ENCODE measurements around the gene TUBGCP2. TPM values are rescaled to one million over a fixed set of nuclear protein-coding genes. Genes with fewer than 3 reads are reported as not detected.

TUBGCP2 gene
- polyA plus RNA-seq, 1 donor (not counting 4 experiments of a cell fraction or from before 2014, with no cell fraction given): 55.8 TPM

GRCh38 chr10:133302230-133302629 is 6.4 kb downstream of the TUBGCP2 start:
- DNase-seq (ENCODE audit: low read depth, low spot score) (no peak), FAIRE-seq (no peak)
- H3K79me2 ChIP-seq (ENCODE audit: control insufficient read depth, insufficient read depth, low read length): peaks cover 46% of the 10 kb centered on the region
- TF ChIP-seq CTCF (optimal IDR thresholded peaks at IDR 0.05 in 1 of 3, IDR thresholded peaks at IDR 0.05 in 1 of 3, conservative IDR thresholded peaks at IDR 0.05 in 1 of 3; ENCODE audit: extremely low read depth in 1 of 3, insufficient read depth in 2 of 3, low read length in 3 of 3) (no peak), EZH2 (IDR thresholded peaks at IDR 0.05; ENCODE audit: low read length) (no peak)
- peaks cover 3% of the 10 kb centered on the region for H4K20me1 ChIP-seq (ENCODE audit: control insufficient read depth, extremely low read depth, insufficient read depth, low read length)
- no peak overlapping the region for H3K9ac ChIP-seq (ENCODE audit: control insufficient read depth, extremely low read depth, insufficient read depth, low read length)
- peaks cover 3% of the 10 kb centered on the region for H3K4me1 ChIP-seq (ENCODE audit: control insufficient read depth, extremely low read depth, insufficient read depth, low read length)
- no peak overlapping the region for H2AFZ ChIP-seq (ENCODE audit: control insufficient read depth, low read length)
- peaks cover 28 to 30% of the 10 kb centered on the region in 2 experiments for H3K36me3 ChIP-seq (ENCODE audit: control insufficient read depth in 2 of 2, extremely low read depth in 1 of 2, insufficient read depth in 2 of 2, low read length in 2 of 2)
- dilution Hi-C loops (cut with MboI; ENCODE audit: extremely low pct_ligation_motif_present, low sequenced_read_pairs): no loop called here
- H3K9me3 ChIP-seq (ENCODE audit: control insufficient read depth, low read depth, low read length): no peaks in the 10 kb centered on the region
- no peak overlapping the region for H3K27ac ChIP-seq (ENCODE audit: control insufficient read depth, insufficient read depth, low read length)
- no peak overlapping the region for H3K4me3 ChIP-seq (ENCODE audit: control insufficient read depth in 2 of 3, extremely low read depth in 1 of 3, insufficient read depth in 2 of 3, low read depth in 1 of 3, low read length in 3 of 3)
- no peak overlapping the region for H3K4me2 ChIP-seq (ENCODE audit: control insufficient read depth, extremely low read depth, insufficient read depth, low read depth, low read length)
- no peaks in the 10 kb centered on the region for H3K27me3 ChIP-seq (ENCODE audit: control insufficient read depth, extremely low read depth, insufficient read depth, low read length)
- H3K9me1 ChIP-seq (ENCODE audit: control insufficient read depth, extremely low read depth, insufficient read depth, low read length): peaks cover 2% of the 10 kb centered on the region

- peaks cover 30 to 34% of the 10 kb centered on the region in 2 experiments for H3K36me3 ChIP-seq (ENCODE audit: control insufficient read depth in 2 of 2, extremely low read depth in 1 of 2, insufficient read depth in 2 of 2, low read length in 2 of 2)
- dilution Hi-C loops (cut with MboI; ENCODE audit: extremely low pct_ligation_motif_present, low sequenced_read_pairs): no loop called here
Measured at GRCh38 chr10:133299738-133300137, 8.9 kb downstream of the TUBGCP2 start.

More at GRCh38 chr10:133299738-133300137, 8.9 kb downstream of the TUBGCP2 start:
- H3K9me3 ChIP-seq (ENCODE audit: control insufficient read depth, low read depth, low read length): no peaks in the 10 kb centered on the region
- DNase-seq (ENCODE audit: low read depth, low spot score): no peak
- no peak overlapping the region for H3K9ac ChIP-seq (ENCODE audit: control insufficient read depth, extremely low read depth, insufficient read depth, low read length)
- H2AFZ ChIP-seq (ENCODE audit: control insufficient read depth, low read length): no peak overlapping the region
- no peak for FAIRE-seq
- no peak overlapping the region for H3K4me2 ChIP-seq (ENCODE audit: control insufficient read depth, extremely low read depth, insufficient read depth, low read depth, low read length)
- no peak overlapping the region for H3K27ac ChIP-seq (ENCODE audit: control insufficient read depth, insufficient read depth, low read length)
- TF ChIP-seq CTCF (optimal IDR thresholded peaks at IDR 0.05 in 1 of 3, IDR thresholded peaks at IDR 0.05 in 1 of 3, conservative IDR thresholded peaks at IDR 0.05 in 1 of 3; ENCODE audit: extremely low read depth in 1 of 3, insufficient read depth in 2 of 3, low read length in 3 of 3) (no peak), EZH2 (IDR thresholded peaks at IDR 0.05; ENCODE audit: low read length) (no peak)
- H3K4me3 ChIP-seq (ENCODE audit: control insufficient read depth in 2 of 3, extremely low read depth in 1 of 3, insufficient read depth in 2 of 3, low read depth in 1 of 3, low read length in 3 of 3): no peak overlapping the region
- H3K79me2 ChIP-seq (ENCODE audit: control insufficient read depth, insufficient read depth, low read length): peaks cover 21% of the 10 kb centered on the region
- H4K20me1 ChIP-seq (ENCODE audit: control insufficient read depth, extremely low read depth, insufficient read depth, low read length): no peaks in the 10 kb centered on the region
- no peaks in the 10 kb centered on the region for H3K27me3 ChIP-seq (ENCODE audit: control insufficient read depth, extremely low read depth, insufficient read depth, low read length)
- no peaks in the 10 kb centered on the region for H3K4me1 ChIP-seq (ENCODE audit: control insufficient read depth, extremely low read depth, insufficient read depth, low read length)
- no peaks in the 10 kb centered on the region for H3K9me1 ChIP-seq (ENCODE audit: control insufficient read depth, extremely low read depth, insufficient read depth, low read length)

Data from keratinocyte (primary cell).